ENCODE data around the gene MYCBP2.
"Not testable (repeated sequence)": the region's sequence is repeated elsewhere in the genome, so short reads cannot be mapped to it uniquely, and the experiment has no call there.

MYCBP2 gene

DNA sequence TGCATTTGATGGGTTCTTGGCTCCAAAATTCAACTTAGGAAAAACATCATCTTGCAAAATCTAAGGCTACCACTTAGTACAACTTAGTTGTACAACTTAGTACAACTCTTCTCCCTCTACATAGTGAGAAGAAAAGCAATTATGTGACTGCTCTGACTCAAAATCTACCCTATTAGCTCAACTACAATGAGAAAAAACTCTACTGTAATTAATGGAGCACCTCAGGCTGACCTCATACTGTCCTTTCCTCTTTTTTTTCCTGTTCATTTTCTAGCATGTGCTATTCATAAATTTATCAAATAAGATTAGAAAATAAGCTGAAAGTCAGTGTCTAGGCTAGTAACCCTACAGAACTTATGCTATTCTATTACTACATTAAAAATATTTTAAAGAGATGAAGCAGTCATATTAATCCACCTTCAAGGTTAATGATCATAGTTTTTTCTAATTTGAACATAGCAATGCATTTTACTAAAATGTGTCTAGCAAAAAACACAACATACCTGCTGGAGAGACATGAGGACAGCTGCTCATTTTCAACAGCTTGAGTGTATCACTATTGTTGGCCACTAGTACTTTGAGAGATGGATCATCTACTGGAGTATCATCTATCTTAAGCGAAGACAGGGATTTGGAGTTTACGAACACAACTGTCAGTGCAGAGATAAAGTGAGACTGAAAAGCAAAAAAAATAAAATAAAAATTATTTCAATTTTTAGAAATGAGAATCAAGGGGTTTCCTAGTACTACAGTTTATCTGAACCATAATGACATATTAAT, 311.8 kb downstream of the MYCBP2 start:
- Histone ChIP-seq H3K9ac (ENCODE audit: low read length) (no peak overlapping the region), H3K27me3 (ENCODE audit: control insufficient read depth, insufficient read depth, low read length) (no peaks in the 10 kb centered on the region), H3K9me3 (ENCODE audit: control insufficient read depth, insufficient read depth, low read depth, low read length) (no peaks in the 10 kb centered on the region), H3K27ac (ENCODE audit: low read depth, low read length) (no peak overlapping the region), H3K36me3 (ENCODE audit: control insufficient read depth, insufficient read depth, low read length) (peaks cover 79% of the 10 kb centered on the region), H3K4me3 (ENCODE audit: low read depth, low read length) (no peak overlapping the region), H3K4me1 (ENCODE audit: control insufficient read depth, insufficient read depth, low read length) (no peaks in the 10 kb centered on the region)

DNA sequence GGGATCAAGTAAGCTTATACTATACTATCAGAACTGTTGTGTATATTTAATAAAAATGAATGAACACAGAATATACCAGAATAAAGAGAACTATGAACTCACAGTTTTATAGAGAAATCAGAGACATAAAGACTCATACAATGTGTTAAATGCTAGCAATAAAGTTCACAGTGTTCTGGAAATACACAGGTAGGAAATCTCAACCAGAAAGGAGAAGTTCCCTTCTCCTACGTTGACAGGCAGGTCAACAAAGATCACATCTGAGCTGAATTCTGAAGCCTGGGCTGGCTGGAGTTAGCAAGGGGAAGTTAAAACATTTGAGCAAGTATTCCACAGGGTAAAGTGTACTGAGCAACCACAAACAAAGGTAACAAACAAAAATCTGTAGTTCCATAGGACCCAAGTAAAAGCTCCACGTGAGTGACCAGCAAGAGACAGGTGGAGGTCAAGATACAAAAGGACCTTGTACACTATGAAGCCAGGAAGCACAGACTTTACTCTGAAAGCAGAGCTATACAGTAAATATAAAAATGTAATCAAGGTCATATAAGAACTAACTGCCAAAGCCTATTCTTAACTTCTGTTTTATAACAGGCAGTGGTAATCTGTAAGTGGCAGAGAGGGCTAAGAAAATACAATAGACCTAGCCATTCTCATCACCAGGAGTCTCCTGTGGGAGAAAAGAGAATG, 312.9 kb downstream of the MYCBP2 start:
- H3K27me3 ChIP-seq (ENCODE audit: control insufficient read depth, insufficient read depth, low read length): no peaks in the 10 kb centered on the region
- no peaks in the 10 kb centered on the region for H3K4me1 ChIP-seq (ENCODE audit: control insufficient read depth, insufficient read depth, low read length)
- H3K4me3 ChIP-seq (ENCODE audit: low read depth, low read length): no peak overlapping the region
- H3K9me3 ChIP-seq (ENCODE audit: control insufficient read depth, insufficient read depth, low read depth, low read length): no peaks in the 10 kb centered on the region
- H3K36me3 ChIP-seq (ENCODE audit: control insufficient read depth, insufficient read depth, low read length): peaks cover 85% of the 10 kb centered on the region
- no peak overlapping the region for H3K9ac ChIP-seq (ENCODE audit: low read length)
- H3K27ac ChIP-seq (ENCODE audit: low read depth, low read length): no peak overlapping the region

DNA sequence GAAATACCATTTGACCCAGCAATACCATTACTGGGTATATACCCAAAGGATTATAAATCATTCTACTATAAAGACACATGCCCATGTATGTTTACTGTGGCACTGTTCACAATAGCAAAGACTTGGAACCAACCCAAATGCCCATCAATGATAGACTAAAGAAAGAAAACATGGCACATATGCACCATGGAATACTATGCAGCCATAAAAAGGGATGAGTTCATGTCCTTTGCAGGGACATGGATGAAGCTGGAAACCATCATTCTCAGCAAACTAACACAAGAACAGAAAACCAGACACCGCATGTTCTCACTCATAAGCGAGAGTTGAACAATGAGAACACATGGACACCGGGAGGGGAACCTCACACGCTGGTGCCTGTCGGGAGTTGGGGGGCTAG, 317.2 kb downstream of the MYCBP2 start:
- not testable (repeated sequence) for H3K4me3 ChIP-seq (ENCODE audit: low read depth, low read length); H3K9ac ChIP-seq (ENCODE audit: low read length)
- H3K36me3 ChIP-seq (ENCODE audit: control insufficient read depth, insufficient read depth, low read length): peaks cover 68% of the 10 kb centered on the region

DNA sequence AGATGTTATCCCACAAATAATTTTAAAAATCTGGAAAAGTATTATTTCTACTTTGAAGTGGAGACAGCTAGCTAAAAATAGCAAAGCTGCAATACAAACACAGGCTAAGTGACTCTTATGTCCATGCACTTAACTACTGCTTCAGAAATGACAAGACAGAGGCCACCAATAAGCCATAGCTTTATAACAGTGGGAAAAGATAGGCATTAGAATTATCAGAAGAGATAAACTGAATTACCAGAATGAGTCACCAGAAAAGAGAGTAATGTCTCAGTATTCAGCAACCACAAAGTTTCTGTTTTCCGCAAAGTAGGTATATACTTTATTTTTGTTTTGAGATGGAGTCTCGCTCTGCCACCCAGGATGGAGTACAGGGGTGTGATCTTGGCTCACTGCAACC, 317.9 kb downstream of the MYCBP2 start:
- Histone ChIP-seq H3K9ac (ENCODE audit: low read length) (no peak overlapping the region), H3K27ac (ENCODE audit: low read depth, low read length) (no peak overlapping the region), H3K4me3 (ENCODE audit: low read depth, low read length) (no peak overlapping the region), H3K36me3 (ENCODE audit: control insufficient read depth, insufficient read depth, low read length) (peaks cover 64% of the 10 kb centered on the region), H3K9me3 (ENCODE audit: control insufficient read depth, insufficient read depth, low read depth, low read length) (no peaks in the 10 kb centered on the region), H3K4me1 (ENCODE audit: control insufficient read depth, insufficient read depth, low read length) (no peaks in the 10 kb centered on the region), H3K27me3 (ENCODE audit: control insufficient read depth, insufficient read depth, low read length) (no peaks in the 10 kb centered on the region)

More for the DNA sequence above, 317.2 kb downstream of the MYCBP2 start:
- not testable (repeated sequence) for H3K4me1 ChIP-seq (ENCODE audit: control insufficient read depth, insufficient read depth, low read length); H3K27ac ChIP-seq (ENCODE audit: low read depth, low read length); H3K27me3 ChIP-seq (ENCODE audit: control insufficient read depth, insufficient read depth, low read length); H3K9me3 ChIP-seq (ENCODE audit: control insufficient read depth, insufficient read depth, low read depth, low read length)

DNA sequence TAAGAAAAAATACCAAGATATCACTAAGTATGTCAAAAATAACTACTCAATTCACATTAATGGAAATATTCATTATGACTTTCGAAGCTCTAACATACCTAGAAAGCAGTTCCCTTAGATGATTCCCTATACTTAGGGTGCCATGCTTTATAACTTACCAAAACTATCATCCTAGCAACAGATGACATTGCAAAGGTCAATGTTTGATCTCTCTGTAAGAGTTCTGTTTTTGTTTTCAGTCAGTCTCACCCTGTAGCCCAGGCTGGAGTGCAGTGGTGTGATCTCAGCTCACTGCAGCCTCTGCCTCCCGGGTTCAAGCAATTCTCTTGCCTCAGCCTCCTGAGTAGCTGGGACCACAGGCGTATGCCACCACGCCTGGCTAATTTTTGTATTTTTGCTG, 318.6 kb downstream of the MYCBP2 start:
- H3K4me3 ChIP-seq (ENCODE audit: low read depth, low read length); H3K27me3 ChIP-seq (ENCODE audit: control insufficient read depth, insufficient read depth, low read length); H3K9me3 ChIP-seq (ENCODE audit: control insufficient read depth, insufficient read depth, low read depth, low read length); H3K27ac ChIP-seq (ENCODE audit: low read depth, low read length); H3K4me1 ChIP-seq (ENCODE audit: control insufficient read depth, insufficient read depth, low read length); H3K9ac ChIP-seq (ENCODE audit: low read length): not testable (repeated sequence)
- H3K36me3 ChIP-seq (ENCODE audit: control insufficient read depth, insufficient read depth, low read length): peaks cover 59% of the 10 kb centered on the region

DNA sequence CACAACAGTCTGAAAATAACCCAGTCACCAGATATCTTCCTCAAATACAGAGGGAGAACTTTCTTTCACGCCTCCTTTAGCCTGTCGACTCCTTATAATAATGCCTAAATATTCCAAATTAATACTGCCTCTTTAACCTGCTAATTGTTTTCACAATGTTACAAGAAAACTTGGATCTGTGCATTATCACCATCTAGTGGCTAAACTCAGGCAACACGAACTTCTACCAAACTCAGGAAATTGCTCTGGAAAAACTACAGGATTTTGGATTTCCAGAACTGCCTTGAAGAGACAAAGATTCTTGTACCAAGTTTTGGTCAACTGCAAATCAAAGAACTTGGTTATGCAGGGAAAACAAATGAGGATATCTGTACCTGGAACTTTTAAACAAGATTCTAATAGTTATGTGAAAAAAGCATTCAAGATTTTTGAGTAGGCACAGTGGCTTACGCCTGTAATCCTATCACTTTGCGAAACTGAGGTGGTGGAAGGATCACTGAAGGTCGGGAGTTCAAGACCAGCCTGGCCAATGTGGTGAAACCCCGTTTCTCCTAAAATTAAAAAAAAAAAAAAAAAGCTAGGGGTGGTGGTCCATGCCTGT, 324.2 kb downstream of the MYCBP2 start:
- no peak overlapping the region for H3K9ac ChIP-seq (ENCODE audit: low read length)
- H3K4me3 ChIP-seq (ENCODE audit: low read depth, low read length): no peak overlapping the region
- H3K27ac ChIP-seq (ENCODE audit: low read depth, low read length): no peak overlapping the region
- H3K36me3 ChIP-seq (ENCODE audit: control insufficient read depth, insufficient read depth, low read length): peaks cover 31% of the 10 kb centered on the region
- no peaks in the 10 kb centered on the region for H3K27me3 ChIP-seq (ENCODE audit: control insufficient read depth, insufficient read depth, low read length)
- H3K4me1 ChIP-seq (ENCODE audit: control insufficient read depth, insufficient read depth, low read length): no peaks in the 10 kb centered on the region
- no peaks in the 10 kb centered on the region for H3K9me3 ChIP-seq (ENCODE audit: control insufficient read depth, insufficient read depth, low read depth, low read length)

DNA sequence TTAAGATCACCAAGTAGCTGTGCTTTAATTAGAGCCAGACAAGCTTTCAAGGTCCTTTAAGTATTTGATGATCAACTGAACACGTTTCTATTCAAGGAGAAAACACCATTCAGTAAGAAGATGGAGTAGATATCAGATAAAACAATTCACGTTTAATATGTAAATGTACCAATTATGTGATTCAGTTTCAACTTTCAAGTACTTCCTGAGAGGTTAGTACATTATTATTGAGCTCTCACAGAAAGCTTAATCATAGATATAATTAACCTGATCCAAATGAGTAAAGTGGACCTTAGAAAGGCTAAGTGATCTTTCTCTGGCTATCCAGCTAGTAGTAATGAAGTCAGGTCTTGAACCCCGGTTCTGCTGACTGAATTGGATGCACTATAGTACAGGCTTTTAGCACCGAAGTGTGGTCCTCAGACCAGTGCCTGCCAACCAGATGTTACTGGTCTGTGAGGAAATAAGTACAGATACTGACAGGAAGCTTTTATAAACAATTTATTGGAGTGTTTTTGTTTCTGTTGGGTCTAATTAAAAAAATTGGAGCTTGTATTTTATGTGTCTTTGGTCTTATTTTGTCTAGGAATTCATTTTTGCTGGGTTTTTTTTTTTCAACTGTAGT, 324.8 kb downstream of the MYCBP2 start:
- no peaks in the 10 kb centered on the region for H3K9me3 ChIP-seq (ENCODE audit: control insufficient read depth, insufficient read depth, low read depth, low read length)
- no peaks in the 10 kb centered on the region for H3K27me3 ChIP-seq (ENCODE audit: control insufficient read depth, insufficient read depth, low read length)
- H3K9ac ChIP-seq (ENCODE audit: low read length): no peak overlapping the region
- no peak overlapping the region for H3K4me3 ChIP-seq (ENCODE audit: low read depth, low read length)
- H3K4me1 ChIP-seq (ENCODE audit: control insufficient read depth, insufficient read depth, low read length): no peaks in the 10 kb centered on the region
- H3K36me3 ChIP-seq (ENCODE audit: control insufficient read depth, insufficient read depth, low read length): peaks cover 26% of the 10 kb centered on the region
- no peak overlapping the region for H3K27ac ChIP-seq (ENCODE audit: low read depth, low read length)

DNA sequence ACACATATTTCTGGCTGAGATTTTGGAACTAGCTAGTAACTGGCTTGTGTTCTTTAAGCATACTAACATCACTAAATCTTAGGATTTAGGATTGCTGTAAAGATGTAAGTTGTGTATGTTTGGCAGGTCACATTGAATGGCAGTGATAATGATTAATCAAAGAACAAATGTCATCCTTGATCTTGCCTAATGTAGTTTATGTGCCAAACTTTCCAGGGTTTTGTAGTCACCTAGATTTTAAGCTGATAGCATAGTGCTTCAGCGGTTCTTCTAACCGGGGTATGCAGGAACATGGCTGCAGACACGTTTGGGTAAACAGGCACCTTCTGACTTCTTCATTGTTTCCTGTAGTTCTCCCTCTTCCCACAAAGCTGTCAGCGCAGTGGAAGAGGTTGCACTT, 325.4 kb downstream of the MYCBP2 start:
- Histone ChIP-seq H3K9ac (ENCODE audit: low read length) (no peak overlapping the region), H3K27me3 (ENCODE audit: control insufficient read depth, insufficient read depth, low read length) (no peaks in the 10 kb centered on the region), H3K4me1 (ENCODE audit: control insufficient read depth, insufficient read depth, low read length) (no peaks in the 10 kb centered on the region), H3K36me3 (ENCODE audit: control insufficient read depth, insufficient read depth, low read length) (peaks cover 26% of the 10 kb centered on the region), H3K27ac (ENCODE audit: low read depth, low read length) (no peak overlapping the region), H3K4me3 (ENCODE audit: low read depth, low read length) (no peak overlapping the region), H3K9me3 (ENCODE audit: control insufficient read depth, insufficient read depth, low read depth, low read length) (no peaks in the 10 kb centered on the region)

DNA sequence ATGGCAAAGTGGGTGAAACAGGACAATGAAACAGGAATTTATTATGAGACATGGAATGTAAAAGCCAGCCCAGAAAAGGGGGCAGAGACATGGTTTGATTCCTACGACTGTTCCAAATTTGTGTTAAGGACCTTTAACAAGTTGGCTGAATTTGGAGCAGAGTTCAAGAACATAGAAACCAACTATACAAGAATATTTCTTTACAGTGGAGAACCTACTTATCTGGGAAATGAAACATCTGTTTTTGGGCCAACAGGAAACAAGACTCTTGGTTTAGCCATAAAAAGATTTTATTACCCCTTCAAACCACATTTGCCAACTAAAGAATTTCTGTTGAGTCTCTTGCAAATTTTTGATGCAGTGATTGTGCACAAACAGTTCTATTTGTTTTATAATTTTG, 326.4 kb downstream of the MYCBP2 start:
- Histone ChIP-seq H3K4me3 (ENCODE audit: low read depth, low read length) (no peak overlapping the region), H3K36me3 (ENCODE audit: control insufficient read depth, insufficient read depth, low read length) (peaks cover 32% of the 10 kb centered on the region), H3K27me3 (ENCODE audit: control insufficient read depth, insufficient read depth, low read length) (no peaks in the 10 kb centered on the region), H3K9me3 (ENCODE audit: control insufficient read depth, insufficient read depth, low read depth, low read length) (no peaks in the 10 kb centered on the region), H3K4me1 (ENCODE audit: control insufficient read depth, insufficient read depth, low read length) (no peaks in the 10 kb centered on the region), H3K9ac (ENCODE audit: low read length) (no peak overlapping the region), H3K27ac (ENCODE audit: low read depth, low read length) (no peak overlapping the region)

All from HUES6 (cell line).